T47D (cell line): Measurements from ENCODE around the gene SLC25A10.

ENCODE experiments used
- DNase-seq, 2 experiments: peaks; one replicate each; pipeline versions ENCODE4 v3.0.0 to v3.0.0-alpha.2; 2011 to 2012; ENCODE audit warnings: low read depth in 1 of 2, low spot score in 1 of 2
- JUND ChIP-seq: IDR thresholded peaks from 2 replicates; pipeline ENCODE4 v1.6.1; 2012; ENCODE audit warnings: low read depth
- in situ Hi-C: cut with HindIII; loops from 2 replicates; pipeline ENCODE4 v1.10.0; 2016; ENCODE audit warnings: low sequenced_read_pairs, low pct_unique_long_range_greater_than_20kb

SLC25A10 gene

GRCh38 chr17:81691608-81692007, 20.5 kb upstream of the SLC25A10 start:
- DNase-seq = no peak
- no peak for TF ChIP-seq JUND
- in situ Hi-C loops = no loop called here

- DNase-seq = no peak
- TF ChIP-seq JUND = no peak
- in situ Hi-C loops = no loop called here
Observed at GRCh38 chr17:81693509-81694210, 18.4 kb upstream of the SLC25A10 start.

- in situ Hi-C loops = no loop called here
- no peak for DNase-seq
- TF ChIP-seq JUND = no peak
Observed at GRCh38 chr17:81694810-81695209, 17.3 kb upstream of the SLC25A10 start.

GRCh38 chr17:81695211-81695610, 16.9 kb upstream of the SLC25A10 start:
- in situ Hi-C loops = no loop called here
- TF ChIP-seq JUND = no peak
- DNase-seq = no peak

- no peak for TF ChIP-seq JUND
- in situ Hi-C loops = no loop called here
Observed at GRCh38 chr17:81695801-81696200, 16.3 kb upstream of the SLC25A10 start.

GRCh38 chr17:81696218-81696941, 15.7 kb upstream of the SLC25A10 start:
- in situ Hi-C loops = no loop called here
- DNase-seq = no peak
- TF ChIP-seq JUND = no peak

More at GRCh38 chr17:81695801-81696200, 16.3 kb upstream of the SLC25A10 start:
- DNase-seq = no peak

- no peak for TF ChIP-seq JUND
- in situ Hi-C loops = no loop called here
- DNase-seq = no peak
Observed at GRCh38 chr17:81697261-81698044, 14.6 kb upstream of the SLC25A10 start.

- DNase-seq = no peak
- TF ChIP-seq JUND = no peak
- in situ Hi-C loops = no loop called here
Observed at GRCh38 chr17:81700353-81701287, 11.5 kb upstream of the SLC25A10 start.

- DNase-seq = no peak
- TF ChIP-seq JUND = no peak
- in situ Hi-C loops = no loop called here
Observed at GRCh38 chr17:81701288-81702071, 10.6 kb upstream of the SLC25A10 start.

- peak; percentile 95 to 99 for DNase-seq
- TF ChIP-seq JUND = no peak
- in situ Hi-C loops = no loop called here
Observed at GRCh38 chr17:81702934-81703746, 8.9 kb upstream of the SLC25A10 start, which contains the start of gene MRPL12. Gene MRPL12, plus strand, starts transcription at chr17:81703367. Its CDS starts 135 bp downstream, at chr17:81703502.
